Activated T-helper 1 cell treated with anti-CD3 and anti-CD28 coated beads, Interleukin-12 subunit alpha, Interleukin-12 subunit beta, Interleukin-2, Interleukin-4 antibody, amounts not matched to agents 30 ng/mL and 10 ng/mL and 1 ng/mL, durations not matched to agents 14 hours and 24 hours and 36 hours (primary cell): Measurements from ENCODE around the gene TUBA4B. TPM values are rescaled to one million over a fixed set of nuclear protein-coding genes. Genes with fewer than 3 reads are reported as not detected.
"Not testable (repeated sequence)": the region's sequence is repeated elsewhere in the genome, so short reads cannot be mapped to it uniquely, and the experiment has no call there.

Source experiments
- DNase-seq: peaks from one replicate; pipeline ENCODE4 v3.0.0; 2021; ENCODE audit warnings: low spot score
- H3K27ac Mint-ChIP-seq: one replicate; pipeline ENCODE4 v1.8.0; 2021; ENCODE audit warnings: mild to moderate bottlenecking, mixed read lengths
- H3K27me3 Mint-ChIP-seq: one replicate; pipeline ENCODE4 v1.8.0; 2022; ENCODE audit warnings: mild to moderate bottlenecking, moderate library complexity, mixed read lengths; ENCODE audit not compliant: insufficient read depth
- H3K36me3 Mint-ChIP-seq: one replicate; pipeline ENCODE4 v1.8.0; 2021; ENCODE audit warnings: low read depth, mixed read lengths
- H3K4me1 Mint-ChIP-seq: one replicate; pipeline ENCODE4 v1.8.0; 2021; ENCODE audit warnings: low read depth, mixed read lengths
- H3K4me3 Mint-ChIP-seq: one replicate; pipeline ENCODE4 v1.8.0; 2021; ENCODE audit warnings: mild to moderate bottlenecking, moderate library complexity, mixed read lengths
- H3K9me3 Mint-ChIP-seq: one replicate; pipeline ENCODE4 v1.8.0; 2021; ENCODE audit warnings: mixed read lengths
- intact Hi-C: fragments of 100-400 bp; cut with micrococcal nuclease; formaldehyde crosslinking; loops from one replicate; pipeline ENCODE4 v1.15.1; 2024
- total RNA-seq: library from RNA; stranded (reverse); gene quantifications from 2 replicates; pipeline ENCODE4 v1.2.3, GENCODE V29; 2022

TUBA4B gene
- total RNA-seq, 1 donor from 2014 or later: not detected

GRCh38 chr2:219246559-219246958, 6.5 kb upstream of the TUBA4B start:
- Mint-ChIP-seq H3K4me3 (peak overlapping the region; percentile 99), H3K27ac (peak overlapping the region; percentile 99), H3K36me3 (peaks cover 28% of the 10 kb centered on the region), H3K27me3 (no peaks in the 10 kb centered on the region), H3K9me3 (no peaks in the 10 kb centered on the region), H3K4me1 (peaks cover 69% of the 10 kb centered on the region)
- intact Hi-C loops: loop anchor here (10.0 kb wide), 1 partner anchor 532 kb away; the partner anchor contains the start of gene TTLL4
- DNase-seq: no peak

DNA sequence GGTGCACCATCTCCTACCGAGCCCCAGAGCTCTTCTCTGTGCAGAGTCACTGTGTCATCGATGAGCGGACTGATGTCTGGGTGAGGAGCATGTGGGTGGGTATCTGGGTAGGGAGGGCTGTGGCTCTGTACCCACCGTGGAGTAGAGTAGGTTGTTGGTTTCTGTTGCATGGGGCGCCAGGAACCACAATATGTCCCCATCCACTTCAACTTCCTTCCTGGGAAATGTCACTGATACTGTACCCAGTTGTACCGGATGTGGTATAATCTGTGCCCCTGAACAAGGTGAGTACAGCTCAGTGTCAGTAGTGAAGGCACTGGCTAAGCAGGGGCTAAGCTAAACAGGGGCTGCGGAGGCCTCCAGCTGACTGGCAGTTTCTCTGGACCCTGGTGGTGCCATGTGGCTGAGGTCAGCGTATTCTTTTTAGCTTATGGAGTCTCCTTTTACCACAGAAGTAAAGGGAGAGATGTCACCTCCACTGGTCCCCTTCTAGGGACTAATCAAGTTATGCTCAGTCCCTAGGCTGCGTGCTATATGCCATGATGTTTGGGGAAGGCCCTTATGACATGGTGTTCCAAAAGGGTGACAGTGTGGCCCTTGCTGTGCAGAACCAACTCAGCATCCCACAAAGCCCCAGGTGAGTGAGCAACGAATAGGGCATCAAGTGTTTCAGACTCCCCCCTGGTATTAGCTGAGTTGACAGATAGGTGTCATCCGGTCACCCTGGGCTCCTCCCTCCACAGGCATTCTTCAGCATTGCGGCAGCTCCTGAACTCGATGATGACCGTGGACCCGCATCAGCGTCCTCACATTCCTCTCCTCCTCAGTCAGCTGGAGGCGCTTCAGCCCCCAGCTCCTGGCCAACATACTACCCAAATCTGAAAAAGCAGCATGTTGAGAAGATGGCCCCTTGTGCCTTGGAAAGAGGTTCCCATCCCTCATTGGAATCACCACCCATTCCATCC, 5.1 kb upstream of the TUBA4B start:
- H3K9me3 Mint-ChIP-seq: no peaks in the 10 kb centered on the region
- no peaks in the 10 kb centered on the region for H3K27me3 Mint-ChIP-seq
- H3K27ac Mint-ChIP-seq: peak overlapping the region; percentile 99
- intact Hi-C loops: loop anchor here (10.0 kb wide), 1 partner anchor 533 kb away; the partner anchor contains the start of gene TTLL4
- DNase-seq: peak; percentile 55
- peak overlapping the region; percentile 99 for H3K4me3 Mint-ChIP-seq
- H3K4me1 Mint-ChIP-seq: peaks cover 75% of the 10 kb centered on the region
- H3K36me3 Mint-ChIP-seq: peaks cover 34% of the 10 kb centered on the region

DNA sequence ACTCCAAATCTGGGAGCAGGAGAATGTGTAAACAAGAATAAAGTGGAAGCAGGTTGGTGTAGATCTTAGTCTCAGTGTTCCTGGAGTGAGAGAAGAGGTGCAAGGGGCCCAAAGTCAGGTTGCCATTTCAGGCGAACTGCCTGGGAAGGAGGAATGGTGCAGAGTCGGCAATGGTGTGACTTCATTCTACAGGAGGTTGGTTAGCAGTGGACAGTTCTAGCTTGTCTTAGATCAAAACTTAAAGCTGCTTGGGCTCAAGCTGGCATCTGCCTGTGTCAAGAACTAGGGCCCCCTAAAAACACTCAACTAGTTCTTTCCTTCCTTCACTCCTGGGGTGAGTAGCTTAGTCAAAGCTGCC, 4.2 kb upstream of the TUBA4B start:
- no peak for DNase-seq
- Mint-ChIP-seq H3K27me3 (no peaks in the 10 kb centered on the region), H3K9me3 (no peaks in the 10 kb centered on the region), H3K27ac (peak overlapping the region; percentile 88), H3K36me3 (peaks cover 34% of the 10 kb centered on the region), H3K4me3 (peak overlapping the region; percentile 93), H3K4me1 (peaks cover 75% of the 10 kb centered on the region)
- intact Hi-C loops: loop anchor here (10.0 kb wide), 1 partner anchor 534 kb away; the partner anchor contains the start of gene TTLL4

DNA sequence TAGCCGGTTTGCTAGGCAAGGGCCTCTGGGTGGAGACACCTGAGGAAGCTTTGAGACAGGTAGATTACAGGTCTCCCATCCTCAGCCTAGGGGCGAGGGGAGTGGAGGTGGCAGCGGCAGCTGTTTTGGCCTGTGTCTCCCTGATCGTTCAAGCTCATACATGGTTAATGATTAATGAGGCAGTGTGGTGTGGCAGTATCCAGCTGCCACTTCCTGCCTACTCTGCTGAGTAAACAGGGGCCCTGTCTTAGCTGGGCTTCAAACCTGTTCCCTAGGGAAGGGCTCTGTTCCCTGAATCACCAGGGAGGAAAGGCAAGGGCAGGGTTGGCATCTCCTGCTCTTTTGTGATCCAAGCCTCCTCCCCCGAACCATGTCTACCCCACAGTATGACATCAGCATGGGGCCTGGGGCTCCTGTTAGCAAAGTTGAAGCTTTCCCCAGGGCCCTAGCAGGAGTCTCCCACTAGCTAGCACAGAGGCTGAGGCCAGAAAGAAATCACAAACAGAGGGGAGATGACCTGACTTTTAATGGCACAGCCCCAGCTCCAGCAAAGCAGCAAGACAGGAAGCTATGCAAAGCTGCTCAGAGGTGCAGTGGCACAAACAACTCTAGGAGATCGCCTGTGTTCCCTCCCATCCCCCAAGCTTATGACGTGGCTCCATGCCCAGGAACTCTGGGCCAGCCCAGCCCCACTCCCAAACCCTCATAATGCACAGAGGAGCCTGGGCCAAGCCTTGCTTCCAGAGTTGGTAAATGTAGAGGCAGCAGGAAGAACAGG, 3.7 kb upstream of the TUBA4B start:
- Mint-ChIP-seq H3K4me3 (peak overlapping the region; percentile 93), H3K36me3 (peaks cover 34% of the 10 kb centered on the region), H3K27me3 (no peaks in the 10 kb centered on the region), H3K4me1 (peaks cover 72% of the 10 kb centered on the region), H3K9me3 (no peaks in the 10 kb centered on the region), H3K27ac (peak overlapping the region; percentile 88)
- peak; percentile 44 for DNase-seq
- intact Hi-C loops: loop anchor here (10.0 kb wide), 1 partner anchor 535 kb away; the partner anchor contains the start of gene TTLL4

- no peaks in the 10 kb centered on the region for H3K9me3 Mint-ChIP-seq
- intact Hi-C loops: loop anchor here (5.0 to 10.0 kb wide), 2 partner anchors 853 to 1025 kb away; partner anchors contain the start of gene CTDSP1
- H3K27ac Mint-ChIP-seq: peak overlapping the region; percentile 88
- peaks cover 34% of the 10 kb centered on the region for H3K36me3 Mint-ChIP-seq
- peak overlapping the region; percentile 93 for H3K4me3 Mint-ChIP-seq
- H3K27me3 Mint-ChIP-seq: no peaks in the 10 kb centered on the region
- peaks cover 73% of the 10 kb centered on the region for H3K4me1 Mint-ChIP-seq
- DNase-seq: no peak
Observed at GRCh38 chr2:219250049-219250781, 2.8 kb upstream of the TUBA4B start.

GRCh38 chr2:219251656-219252055, 1.4 kb upstream of the TUBA4B start:
- Mint-ChIP-seq H3K4me1 (peaks cover 74% of the 10 kb centered on the region), H3K27ac (peak overlapping the region; percentile 88), H3K36me3 (peaks cover 34% of the 10 kb centered on the region), H3K9me3 (no peaks in the 10 kb centered on the region), H3K4me3 (peak overlapping the region; percentile 93), H3K27me3 (no peaks in the 10 kb centered on the region)
- DNase-seq: no peak
- intact Hi-C loops: loop anchor here (2.0 to 10.0 kb wide), 4 partner anchors 43 to 1027 kb away; partner anchors contain the start of genes CHPF and CTDSP1

DNA sequence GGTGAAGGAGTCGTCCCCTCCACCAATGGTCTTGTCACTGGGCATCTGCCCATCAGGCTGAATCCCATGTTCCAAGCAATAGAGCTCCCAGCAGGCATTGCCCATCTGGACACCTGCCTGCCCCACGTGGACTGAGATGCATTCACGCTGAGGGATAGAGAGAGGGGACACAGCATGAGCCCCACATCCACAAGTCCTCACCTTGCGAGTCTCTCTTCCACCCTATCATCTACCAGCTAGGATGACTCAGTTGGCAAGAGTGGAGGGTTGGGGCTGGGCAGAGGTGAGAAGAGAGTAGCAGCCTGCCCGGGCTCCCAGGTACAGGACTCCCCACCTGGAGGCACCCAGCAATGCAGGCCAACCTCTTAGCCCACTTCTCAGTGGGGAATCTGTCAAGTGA, 959 bp upstream of the TUBA4B start:
- DNase-seq: no peak
- peak overlapping the region; percentile 93 for H3K4me3 Mint-ChIP-seq
- no peaks in the 10 kb centered on the region for H3K27me3 Mint-ChIP-seq
- intact Hi-C loops: loop anchor here (2.0 to 10.0 kb wide), 4 partner anchors 43 to 1027 kb away; partner anchors contain the start of genes CHPF and CTDSP1
- peaks cover 69% of the 10 kb centered on the region for H3K4me1 Mint-ChIP-seq
- peaks cover 34% of the 10 kb centered on the region for H3K36me3 Mint-ChIP-seq
- H3K9me3 Mint-ChIP-seq: no peaks in the 10 kb centered on the region
- peak overlapping the region; percentile 82 for H3K27ac Mint-ChIP-seq

DNA sequence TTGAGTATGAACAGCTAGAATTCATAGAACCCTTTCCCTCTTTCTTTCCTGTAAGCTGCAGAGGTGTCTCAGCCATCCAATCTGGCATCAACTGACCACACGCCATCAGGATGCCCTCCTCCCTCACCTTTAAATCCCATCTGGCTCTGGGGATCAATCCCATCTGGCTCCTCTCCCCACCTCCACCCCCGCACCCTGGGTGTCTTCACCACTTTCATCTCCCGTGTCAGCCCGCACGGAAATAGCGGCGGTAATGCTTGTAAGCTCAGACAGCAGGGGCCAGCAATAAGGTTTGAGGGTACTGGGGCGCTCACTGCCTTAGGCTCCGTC, 508 bp upstream of the TUBA4B start:
- peak overlapping the region; percentile 82 for H3K27ac Mint-ChIP-seq
- H3K4me1 Mint-ChIP-seq: peaks cover 65% of the 10 kb centered on the region
- peaks cover 34% of the 10 kb centered on the region for H3K36me3 Mint-ChIP-seq
- DNase-seq: no peak
- peak overlapping the region; percentile 93 for H3K4me3 Mint-ChIP-seq
- H3K27me3 Mint-ChIP-seq: no peaks in the 10 kb centered on the region
- H3K9me3 Mint-ChIP-seq: no peaks in the 10 kb centered on the region
- intact Hi-C loops: loop anchor here (2.0 to 10.0 kb wide), 4 partner anchors 42 to 1028 kb away; partner anchors contain the start of genes CHPF and CTDSP1

GRCh38 chr2:219253753-219254589, 928 bp downstream of the TUBA4B start, which contains the start of gene TUBA4A:
TUBA4A (minus strand) TSS chr2:219253918; CDS start chr2:219253858, 60 bp downstream.
- Mint-ChIP-seq H3K4me3 (peak within 1 kb of the TSS; percentile 93), H3K9me3 (no peaks in the 10 kb centered on the region), H3K27ac (peak within 1 kb of the TSS; percentile 98), H3K4me1 (peaks cover 50% of the 10 kb centered on the region), H3K36me3 (peaks cover 27% of the 10 kb centered on the region), H3K27me3 (no peaks in the 10 kb centered on the region)
- DNase-seq: peak; percentile 87
- intact Hi-C loops: loop anchor here (1.0 to 10.0 kb wide), 16 partner anchors 9 to 1029 kb away; partner anchors contain the start of genes ANKZF1, ATG9A, CHPF and CNOT9

- Mint-ChIP-seq H3K27ac (peak overlapping the region; percentile 98), H3K4me1 (peaks cover 43% of the 10 kb centered on the region), H3K4me3 (peak overlapping the region; percentile 84), H3K36me3 (peaks cover 20% of the 10 kb centered on the region), H3K27me3 (peaks cover 3% of the 10 kb centered on the region), H3K9me3 (no peaks in the 10 kb centered on the region)
- intact Hi-C loops: loop anchor here (1.0 to 10.0 kb wide), 8 partner anchors 25 to 1030 kb away; partner anchors contain the start of genes CNOT9, CTDSP1, DNAJB2 and GMPPA
- DNase-seq: peak; percentile 46
Observed at GRCh38 chr2:219254590-219255201, 1.7 kb downstream of the TUBA4B start.

- not testable (repeated sequence) for H3K36me3 Mint-ChIP-seq, H3K27ac Mint-ChIP-seq, H3K27me3 Mint-ChIP-seq, H3K9me3 Mint-ChIP-seq, DNase-seq, H3K4me3 Mint-ChIP-seq
- intact Hi-C loops: loop anchor here (10.0 kb wide), 1 partner anchor 1034 kb away; no protein-coding TSS in a partner anchor
- peaks cover 18% of the 10 kb centered on the region for H3K4me1 Mint-ChIP-seq
Observed at GRCh38 chr2:219258942-219259341, 5.9 kb downstream of the TUBA4B start.
